ENCODE data around the gene CDK4.

DNA sequence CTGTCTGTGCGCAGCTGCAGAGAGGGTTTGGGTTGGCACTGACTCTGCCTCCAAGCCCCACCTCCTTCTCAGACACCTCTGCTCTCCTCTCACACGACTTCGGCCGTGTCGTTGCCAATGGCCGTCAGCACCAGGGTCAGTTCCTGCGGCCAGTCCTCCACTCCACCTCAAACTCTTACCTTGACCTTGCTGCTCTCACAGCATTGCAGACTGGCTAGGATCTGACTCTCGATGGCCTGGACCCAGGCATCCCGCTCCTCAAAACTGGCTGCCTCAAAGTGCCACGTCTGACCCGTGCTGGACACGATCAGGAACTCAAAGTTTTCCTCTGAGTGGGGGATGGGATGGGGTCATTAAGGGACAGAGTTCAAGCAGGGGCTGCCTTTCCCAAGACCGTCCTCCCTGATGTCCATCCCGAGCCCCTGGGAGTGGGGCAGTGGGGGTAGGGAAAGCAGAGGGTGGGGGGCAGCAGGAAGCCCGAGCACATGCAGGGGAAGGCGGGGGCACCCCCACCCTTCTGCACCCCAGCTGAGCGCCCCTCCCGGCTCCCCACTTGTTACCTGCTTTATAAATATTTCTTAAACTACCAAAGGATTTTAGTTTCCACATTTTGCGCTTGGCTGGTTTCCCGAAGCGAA lies 24.2 kb downstream of the CDK4 start:
- no peak for TF ChIP-seq CTCF (IDR thresholded peaks at IDR 0.05; ENCODE audit: low read length)
- TF ChIP-seq EZH2 (IDR thresholded peaks at IDR 0.05; ENCODE audit: borderline replicate concordance, low read length), result no peak
